ENCODE measurements around the gene SLC22A7.

SLC22A7 gene

GRCh38 chr6:43261198-43261597 is 36.9 kb upstream of the SLC22A7 start:
- Mint-ChIP-seq H3K27ac (no peak overlapping the region), H3K36me3 (ENCODE audit: low read depth) (no peaks in the 10 kb centered on the region), H3K4me1 (ENCODE audit: low read depth) (peaks cover 5% of the 10 kb centered on the region), H3K9me3 (no peaks in the 10 kb centered on the region), H3K27me3 (ENCODE audit: low read depth) (no peaks in the 10 kb centered on the region), H3K4me3 (no peak overlapping the region)
- no peak for DNase-seq (ENCODE audit: low spot score)

- Mint-ChIP-seq H3K4me3 (no peak overlapping the region), H3K9me3 (no peaks in the 10 kb centered on the region), H3K27me3 (ENCODE audit: low read depth) (peaks cover 2% of the 10 kb centered on the region), H3K4me1 (ENCODE audit: low read depth) (peaks cover 3% of the 10 kb centered on the region), H3K27ac (no peak overlapping the region), H3K36me3 (ENCODE audit: low read depth) (no peaks in the 10 kb centered on the region)
- DNase-seq (ENCODE audit: low spot score) = no peak
Observed at GRCh38 chr6:43262000-43262779, 35.9 kb upstream of the SLC22A7 start.

GRCh38 chr6:43262780-43263313 is 35.2 kb upstream of the SLC22A7 start:
- H3K9me3 Mint-ChIP-seq = no peaks in the 10 kb centered on the region
- no peak for DNase-seq (ENCODE audit: low spot score)
- H3K4me3 Mint-ChIP-seq = no peak overlapping the region
- H3K36me3 Mint-ChIP-seq (ENCODE audit: low read depth) = no peaks in the 10 kb centered on the region
- H3K27ac Mint-ChIP-seq = no peak overlapping the region
- no peaks in the 10 kb centered on the region for H3K4me1 Mint-ChIP-seq (ENCODE audit: low read depth)
- peaks cover 9% of the 10 kb centered on the region for H3K27me3 Mint-ChIP-seq (ENCODE audit: low read depth)

- Mint-ChIP-seq H3K4me1 (ENCODE audit: low read depth) (no peaks in the 10 kb centered on the region), H3K27ac (no peak overlapping the region), H3K4me3 (no peak overlapping the region), H3K36me3 (ENCODE audit: low read depth) (no peaks in the 10 kb centered on the region), H3K27me3 (ENCODE audit: low read depth) (peaks cover 11% of the 10 kb centered on the region), H3K9me3 (no peaks in the 10 kb centered on the region)
- peak; percentile 70 for DNase-seq (ENCODE audit: low spot score)
Observed at GRCh38 chr6:43263314-43264178, 34.5 kb upstream of the SLC22A7 start.

GRCh38 chr6:43264599-43265145 is 33.4 kb upstream of the SLC22A7 start:
- H3K36me3 Mint-ChIP-seq (ENCODE audit: low read depth) = no peaks in the 10 kb centered on the region
- no peak overlapping the region for H3K4me3 Mint-ChIP-seq
- H3K27me3 Mint-ChIP-seq (ENCODE audit: low read depth) = peaks cover 18% of the 10 kb centered on the region
- peaks cover 4% of the 10 kb centered on the region for H3K4me1 Mint-ChIP-seq (ENCODE audit: low read depth)
- no peak for DNase-seq (ENCODE audit: low spot score)
- no peak overlapping the region for H3K27ac Mint-ChIP-seq
- H3K9me3 Mint-ChIP-seq = no peaks in the 10 kb centered on the region

- Mint-ChIP-seq H3K27me3 (ENCODE audit: low read depth) (peaks cover 23% of the 10 kb centered on the region), H3K36me3 (ENCODE audit: low read depth) (no peaks in the 10 kb centered on the region), H3K27ac (no peak overlapping the region), H3K4me1 (ENCODE audit: low read depth) (peaks cover 4% of the 10 kb centered on the region), H3K4me3 (no peak overlapping the region), H3K9me3 (no peaks in the 10 kb centered on the region)
- DNase-seq (ENCODE audit: low spot score) = no peak
Observed at GRCh38 chr6:43265564-43265963, 32.5 kb upstream of the SLC22A7 start.

- Mint-ChIP-seq H3K4me3 (no peak overlapping the region), H3K27me3 (ENCODE audit: low read depth) (peaks cover 34% of the 10 kb centered on the region), H3K9me3 (no peaks in the 10 kb centered on the region)
Observed at GRCh38 chr6:43267619-43268354, 30.3 kb upstream of the SLC22A7 start.

GRCh38 chr6:43268355-43268700 is 29.7 kb upstream of the SLC22A7 start:
- H3K27me3 Mint-ChIP-seq (ENCODE audit: low read depth) = peaks cover 40% of the 10 kb centered on the region
- DNase-seq (ENCODE audit: low spot score) = no peak
- H3K4me1 Mint-ChIP-seq (ENCODE audit: low read depth) = peaks cover 5% of the 10 kb centered on the region
- no peaks in the 10 kb centered on the region for H3K9me3 Mint-ChIP-seq
- H3K4me3 Mint-ChIP-seq = no peak overlapping the region
- no peak overlapping the region for H3K27ac Mint-ChIP-seq
- H3K36me3 Mint-ChIP-seq (ENCODE audit: low read depth) = no peaks in the 10 kb centered on the region

More at GRCh38 chr6:43267619-43268354, 30.3 kb upstream of the SLC22A7 start:
- Mint-ChIP-seq H3K27ac (no peak overlapping the region), H3K36me3 (ENCODE audit: low read depth) (no peaks in the 10 kb centered on the region), H3K4me1 (ENCODE audit: low read depth) (peaks cover 4% of the 10 kb centered on the region)
- DNase-seq (ENCODE audit: low spot score) = no peak

GRCh38 chr6:43268782-43269272 is 29.2 kb upstream of the SLC22A7 start:
- H3K9me3 Mint-ChIP-seq = no peaks in the 10 kb centered on the region
- peaks cover 44% of the 10 kb centered on the region for H3K27me3 Mint-ChIP-seq (ENCODE audit: low read depth)
- no peak for DNase-seq (ENCODE audit: low spot score)
- peaks cover 7% of the 10 kb centered on the region for H3K4me1 Mint-ChIP-seq (ENCODE audit: low read depth)
- H3K4me3 Mint-ChIP-seq = peak overlapping the region; percentile 77
- H3K27ac Mint-ChIP-seq = no peak overlapping the region
- H3K36me3 Mint-ChIP-seq (ENCODE audit: low read depth) = no peaks in the 10 kb centered on the region

GRCh38 chr6:43269273-43270007 is 28.6 kb upstream of the SLC22A7 start:
- peaks cover 50% of the 10 kb centered on the region for H3K27me3 Mint-ChIP-seq (ENCODE audit: low read depth)
- no peaks in the 10 kb centered on the region for H3K36me3 Mint-ChIP-seq (ENCODE audit: low read depth)
- no peaks in the 10 kb centered on the region for H3K9me3 Mint-ChIP-seq
- peaks cover 10% of the 10 kb centered on the region for H3K4me1 Mint-ChIP-seq (ENCODE audit: low read depth)
- no peak overlapping the region for H3K27ac Mint-ChIP-seq
- H3K4me3 Mint-ChIP-seq = peak overlapping the region; percentile 77
- DNase-seq (ENCODE audit: low spot score) = peak; percentile 48

GRCh38 chr6:43271103-43271815 is 26.8 kb upstream of the SLC22A7 start:
- Mint-ChIP-seq H3K27ac (no peak overlapping the region), H3K4me3 (no peak overlapping the region), H3K36me3 (ENCODE audit: low read depth) (no peaks in the 10 kb centered on the region), H3K4me1 (ENCODE audit: low read depth) (peaks cover 14% of the 10 kb centered on the region), H3K27me3 (ENCODE audit: low read depth) (peaks cover 62% of the 10 kb centered on the region), H3K9me3 (no peaks in the 10 kb centered on the region)
- no peak for DNase-seq (ENCODE audit: low spot score)

GRCh38 chr6:43271944-43272343 is 26.1 kb upstream of the SLC22A7 start:
- Mint-ChIP-seq H3K27me3 (ENCODE audit: low read depth) (peaks cover 66% of the 10 kb centered on the region), H3K27ac (no peak overlapping the region)

More at GRCh38 chr6:43271944-43272343, 26.1 kb upstream of the SLC22A7 start:
- H3K9me3 Mint-ChIP-seq = no peaks in the 10 kb centered on the region
- H3K4me3 Mint-ChIP-seq = no peak overlapping the region
- H3K4me1 Mint-ChIP-seq (ENCODE audit: low read depth) = peaks cover 15% of the 10 kb centered on the region
- no peak for DNase-seq (ENCODE audit: low spot score)
- H3K36me3 Mint-ChIP-seq (ENCODE audit: low read depth) = no peaks in the 10 kb centered on the region

All from T-helper 2 cell treated with Interferon-gamma antibody and Interleukin-4, amounts not matched to agents 5 μg/mL and 100 μg/mL, for 36 hours (primary cell).